DOHH2 (cell line): ENCODE results near the gene DMXL1.

ENCODE experiments used
- H3F3A ChIP-seq: fragments of 200-600 bp; sonication (generic), shearing (Covaris generic); 2 replicates; pipeline ENCODE4 v1.6.0; 2016; ENCODE audit warnings: antibody characterized with exemption, mild to moderate bottlenecking; ENCODE audit not compliant: control insufficient read depth, insufficient read depth
- H3K27ac ChIP-seq: fragments of 200-600 bp; sonication (generic); 2 replicates; pipeline ENCODE4 v1.5.1; 2014; ENCODE audit warnings: low read depth, mild to moderate bottlenecking, low read length, moderate library complexity
- H3K27me3 ChIP-seq: fragments of 200-600 bp; sonication (generic); 2 replicates; pipeline ENCODE4 v1.6.1; 2014; ENCODE audit warnings: mild to moderate bottlenecking, low read length, mixed read lengths; ENCODE audit not compliant: control insufficient read depth
- H3K36me3 ChIP-seq: fragments of 200-600 bp; sonication (generic); 2 replicates; pipeline ENCODE4 v1.6.1; 2014; ENCODE audit warnings: mild to moderate bottlenecking, low read length, moderate library complexity, mixed read lengths; ENCODE audit not compliant: control insufficient read depth
- H3K4me1 ChIP-seq: fragments of 200-600 bp; sonication (generic); 2 replicates; pipeline ENCODE4 v1.6.1; 2014; ENCODE audit warnings: mild to moderate bottlenecking, low read length, mixed read lengths; ENCODE audit not compliant: control insufficient read depth
- H3K4me2 ChIP-seq: fragments of 200-600 bp; sonication (generic); 2 replicates; pipeline ENCODE4 v1.6.0; 2014; ENCODE audit warnings: mild to moderate bottlenecking, low read length, moderate library complexity
- H3K4me3 ChIP-seq: fragments of 200-600 bp; sonication (generic); 2 replicates; pipeline ENCODE4 v1.5.1; 2014; ENCODE audit warnings: mild to moderate bottlenecking, low read length, mixed read lengths
- H3K79me2 ChIP-seq: fragments of 200-600 bp; sonication (generic); 2 replicates; pipeline ENCODE4 v1.6.1; 2014; ENCODE audit warnings: mild to moderate bottlenecking, low read length, mixed read lengths; ENCODE audit not compliant: control insufficient read depth
- H3K9me2 ChIP-seq: fragments of 200-600 bp; sonication (generic); replicated peaks from 2 replicates; pipeline ENCODE4 v1.6.1; 2014; ENCODE audit warnings: mild to moderate bottlenecking, low read length, mixed read lengths; ENCODE audit not compliant: control insufficient read depth
- H3K9me3 ChIP-seq: fragments of 200-600 bp; sonication (generic); 2 replicates; pipeline ENCODE4 v1.6.1; 2014; ENCODE audit warnings: antibody characterized with exemption, low read length, mixed read lengths; ENCODE audit not compliant: control insufficient read depth, insufficient read depth
- H4K20me1 ChIP-seq: fragments of 200-600 bp; sonication (generic); 2 replicates; pipeline ENCODE4 v1.6.0; 2014; ENCODE audit warnings: low read depth, mild to moderate bottlenecking, antibody characterized with exemption, low read length, moderate library complexity; ENCODE audit not compliant: control insufficient read depth, insufficient read depth
- CTCF ChIP-seq: fragments of 200-600 bp; sonication (generic); IDR thresholded peaks from one replicate; pipeline ENCODE4 v1.5.1; 2014; ENCODE audit warnings: antibody characterized with exemption, mild to moderate bottlenecking, low read depth, low read length; ENCODE audit not compliant: poor library complexity, severe bottlenecking
- EZH2phosphoT487 ChIP-seq: fragments of 200-600 bp; sonication (generic); IDR thresholded peaks from 2 replicates; pipeline ENCODE4 v1.6.1; 2017; ENCODE audit warnings: borderline replicate concordance, mild to moderate bottlenecking, antibody characterized with exemption, low read length, moderate library complexity, mixed read lengths

The DMXL1 gene

GRCh38 chr5:119220576-119221197, 149.8 kb downstream of the DMXL1 start:
- Histone ChIP-seq H3K9me3 (no peaks in the 10 kb centered on the region), H3K36me3 (peaks cover 20% of the 10 kb centered on the region), H4K20me1 (no peaks in the 10 kb centered on the region), H3K79me2 (no peaks in the 10 kb centered on the region), H3K4me2 (no peak overlapping the region), H3K27me3 (no peaks in the 10 kb centered on the region), H3K4me3 (no peak overlapping the region), H3K9me2 (no peaks in the 10 kb centered on the region), H3K27ac (no peak overlapping the region), H3K4me1 (peaks cover 9% of the 10 kb centered on the region), H3F3A (no peaks in the 10 kb centered on the region)
- no peak for TF ChIP-seq CTCF

DNA sequence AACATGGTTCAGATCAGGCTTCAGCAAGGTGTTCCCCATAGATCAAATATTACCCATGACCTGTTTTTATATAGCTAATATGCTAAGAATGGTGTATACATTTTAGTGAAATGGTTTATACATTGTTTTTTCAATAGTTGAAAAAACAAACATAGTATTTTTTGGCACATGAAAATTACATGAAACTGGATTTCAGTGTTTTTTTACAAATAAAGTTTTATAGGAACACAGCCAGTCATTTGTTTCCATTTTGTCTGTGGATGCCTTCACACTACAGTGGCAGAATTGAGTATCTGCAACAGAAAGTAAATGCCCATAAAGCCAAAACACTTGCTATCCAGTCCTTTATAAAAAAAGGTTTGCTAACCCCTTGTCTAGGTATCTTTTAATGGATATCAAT, 150.4 kb downstream of the DMXL1 start:
- Histone ChIP-seq H3K36me3 (peaks cover 20% of the 10 kb centered on the region), H3K4me3 (no peak overlapping the region), H3K9me2 (no peaks in the 10 kb centered on the region), H3K27me3 (no peaks in the 10 kb centered on the region), H3F3A (no peaks in the 10 kb centered on the region), H4K20me1 (no peaks in the 10 kb centered on the region), H3K27ac (no peak overlapping the region), H3K4me1 (peaks cover 9% of the 10 kb centered on the region), H3K79me2 (no peaks in the 10 kb centered on the region), H3K9me3 (no peaks in the 10 kb centered on the region), H3K4me2 (no peak overlapping the region)
- no peak for TF ChIP-seq CTCF

- Histone ChIP-seq H3K36me3 (peaks cover 19% of the 10 kb centered on the region), H3K9me2 (no peaks in the 10 kb centered on the region), H3K9me3 (no peaks in the 10 kb centered on the region), H4K20me1 (no peaks in the 10 kb centered on the region), H3K27me3 (no peaks in the 10 kb centered on the region), H3K4me2 (no peak overlapping the region), H3K4me1 (no peaks in the 10 kb centered on the region), H3K4me3 (no peak overlapping the region), H3F3A (no peaks in the 10 kb centered on the region), H3K79me2 (no peaks in the 10 kb centered on the region), H3K27ac (no peak overlapping the region)
- TF ChIP-seq EZH2phosphoT487 (no peak), CTCF (no peak)
Observed at GRCh38 chr5:119229950-119230349, 159.1 kb downstream of the DMXL1 start.
